HCT116 (cell line): Measurements from ENCODE around the gene DDHD1. TPM values are rescaled to one million over a fixed set of nuclear protein-coding genes. Genes with fewer than 3 reads are reported as not detected.

ENCODE experiments used
- ATAC-seq: fragments of 200-7000 bp; cut with Tn5 transposase; 2 replicates; pipeline ENCODE4 v1.9.1; 2020; ENCODE audit warnings: mild to moderate bottlenecking, moderate library complexity
- BruUV-seq: library from RNA; stranded (reverse); fragments of 400-500 nt; replicated peaks from 2 replicates; lab custom pipeline; 2021; lab: Mats Ljungman, UMichigan
- CTCF ChIA-PET: fragments of 300-600 bp; sonication (Branson Sonifier 250); formaldehyde crosslinking; loops from one replicate; lab custom pipeline; 2021; ENCODE audit warnings: antibody characterized with exemption; lab: Charles Lee
- POLR2A ChIA-PET: fragments of 300-600, 350-600 bp; sonication (Branson Sonifier 250); formaldehyde crosslinking; loops from one replicate; lab custom pipeline; 2021; ENCODE audit warnings: antibody characterized with exemption; lab: Charles Lee
- RAD21 ChIA-PET, 2 experiments: fragments of 300-600 bp; sonication (Branson Sonifier 250); formaldehyde crosslinking; loops; one replicate each; lab custom pipeline; 2023; ENCODE audit warnings: low total read pairs in 2 of 2; ENCODE audit not compliant: uncharacterized antibody in 2 of 2, unreplicated experiment in 2 of 2, low non-redundant PET in 1 of 2; lab: Charles Lee
- DNase-seq: peaks from one replicate; pipeline ENCODE4 v3.0.0-alpha.2; 2010; ENCODE audit warnings: low read depth, low spot score
- H2AFZ ChIP-seq: fragments of 200-600 bp; shearing (Covaris generic), sonication (generic); 2 replicates; pipeline ENCODE4 v1.6.1; 2017; ENCODE audit warnings: low read depth, mixed run types, mixed read lengths, antibody characterized with exemption, low read length; ENCODE audit not compliant: poor library complexity, severe bottlenecking
- H3K27ac ChIP-seq: 2 replicates; pipeline ENCODE4 v1.5.1; 2012; ENCODE audit warnings: low read depth, low read length
- H3K27me3 ChIP-seq: fragments of 200-600 bp; sonication (generic); 2 replicates; pipeline ENCODE4 v1.6.1; 2016; ENCODE audit warnings: mixed run types, low read length, mixed read lengths; ENCODE audit not compliant: insufficient read depth
- H3K36me3 ChIP-seq, 2 experiments: fragments of 200-500 bp in 1 of 2; fragments of 200-600 bp in 1 of 2; sonication (Bioruptor generic) in 1 of 2; sonication (generic) in 1 of 2; 2 replicates each; pipeline versions ENCODE4 v1.5.1 to v1.6.1; 2014 to 2016; ENCODE audit warnings: low read length in 2 of 2, inconsistent platforms in 1 of 2, mixed read lengths in 1 of 2, mixed run types in 1 of 2; ENCODE audit not compliant: insufficient read depth in 2 of 2, control insufficient read depth in 1 of 2
- H3K4me1 ChIP-seq, 2 experiments: fragments of 200-600 bp in 1 of 2; sonication (generic) in 1 of 2; 2 replicates each; pipeline versions ENCODE4 v1.5.1 to v1.6.1; 2012 to 2017; ENCODE audit warnings: low read length in 2 of 2, inconsistent platforms in 1 of 2, mild to moderate bottlenecking in 1 of 2, mixed read lengths in 1 of 2, mixed run types in 1 of 2, moderate library complexity in 1 of 2; ENCODE audit not compliant: insufficient read depth in 2 of 2, control insufficient read depth in 1 of 2
- H3K4me2 ChIP-seq: fragments of 200-600 bp; sonication (generic); 2 replicates; pipeline ENCODE4 v1.6.1; 2017; ENCODE audit warnings: mixed run types, low read length, mixed read lengths
- H3K4me3 ChIP-seq, 2 experiments: fragments of 200-600 bp in 1 of 2; sonication (generic) in 1 of 2; replicated peaks in 1 of 2; 2 replicates each; pipeline ENCODE4 v1.5.1; 2011 to 2016; ENCODE audit warnings: low read length in 2 of 2, control low read depth in 1 of 2, low read depth in 1 of 2, mild to moderate bottlenecking in 1 of 2, mixed read lengths in 1 of 2, mixed run types in 1 of 2
- H3K79me2 ChIP-seq: fragments of 200-600 bp; sonication (generic); 2 replicates; pipeline ENCODE4 v1.6.1; 2017; ENCODE audit warnings: mild to moderate bottlenecking, mixed run types, low read length, moderate library complexity, mixed read lengths; ENCODE audit not compliant: insufficient read depth
- H3K9ac ChIP-seq: fragments of 200-600 bp; sonication (generic); 2 replicates; pipeline ENCODE4 v1.6.1; 2016; ENCODE audit warnings: low read length, mixed read lengths
- H3K9me2 ChIP-seq: fragments of 200-600 bp; sonication (generic), shearing (Covaris generic); 2 replicates; pipeline ENCODE4 v1.6.1; 2017; ENCODE audit warnings: mixed run types, mild to moderate bottlenecking, moderate library complexity; ENCODE audit not compliant: insufficient read depth
- H3K9me3 ChIP-seq, 2 experiments: fragments of 200-500 bp in 1 of 2; fragments of 200-600 bp in 1 of 2; sonication (Bioruptor generic) in 1 of 2; sonication (generic) in 1 of 2; 2 replicates each; pipeline ENCODE4 v1.6.1; 2014 to 2017; ENCODE audit warnings: low read length in 2 of 2, mixed read lengths in 2 of 2, inconsistent platforms in 1 of 2, low read depth in 1 of 2, mild to moderate bottlenecking in 1 of 2, mixed run types in 1 of 2, moderate library complexity in 1 of 2; ENCODE audit not compliant: control insufficient read depth in 1 of 2, insufficient read depth in 1 of 2
- H4K20me1 ChIP-seq: fragments of 200-600 bp; sonication (generic), shearing (Covaris generic); 2 replicates; pipeline ENCODE4 v1.6.1; 2017; ENCODE audit warnings: mixed run types, mild to moderate bottlenecking, moderate library complexity; ENCODE audit not compliant: insufficient read depth
- ATF3 ChIP-seq: IDR thresholded peaks from 2 replicates; pipeline ENCODE4 v1.6.1; 2012
- CEBPB ChIP-seq: IDR thresholded peaks from 2 replicates; pipeline ENCODE4 v1.6.1; 2012; ENCODE audit warnings: low read depth
- EGR1 ChIP-seq: IDR thresholded peaks from 2 replicates; pipeline ENCODE4 v1.6.1; 2012; ENCODE audit warnings: low read depth
- ELF1 ChIP-seq: IDR thresholded peaks from 2 replicates; pipeline ENCODE4 v1.6.1; 2012; ENCODE audit warnings: low read depth, borderline replicate concordance
- EZH2 ChIP-seq: fragments of 200-600 bp; sonication (generic); IDR thresholded peaks from 2 replicates; pipeline ENCODE4 v1.6.1; 2017; ENCODE audit warnings: antibody characterized with exemption, mixed run types
- EZH2phosphoT487 ChIP-seq: fragments of 200-600 bp; IDR thresholded peaks from 2 replicates; pipeline ENCODE4 v1.6.1; 2018; ENCODE audit warnings: antibody characterized with exemption, borderline replicate concordance
- FOSL1 ChIP-seq: IDR thresholded peaks from 2 replicates; pipeline ENCODE4 v1.6.1; 2012; ENCODE audit warnings: low read depth
- JUND ChIP-seq: IDR thresholded peaks from 2 replicates; pipeline ENCODE4 v1.6.1; 2012
- MAX ChIP-seq: IDR thresholded peaks from 2 replicates; pipeline ENCODE4 v1.6.1; 2012
- RAD21 ChIP-seq: IDR thresholded peaks from 2 replicates; pipeline ENCODE4 v1.6.1; 2012; ENCODE audit warnings: low read depth, mild to moderate bottlenecking
- SIN3A ChIP-seq: IDR thresholded peaks from 2 replicates; pipeline ENCODE4 v1.6.1; 2012; ENCODE audit warnings: low read depth
- SP1 ChIP-seq: IDR thresholded peaks from 2 replicates; pipeline ENCODE4 v1.6.1; 2012; ENCODE audit warnings: low read depth
- SRF ChIP-seq: IDR thresholded peaks from 2 replicates; pipeline ENCODE4 v1.6.1; 2012; ENCODE audit warnings: low read depth
- YY1 ChIP-seq: IDR thresholded peaks from 2 replicates; pipeline ENCODE4 v1.6.1; 2011; ENCODE audit warnings: low read length, low read depth, moderate library complexity, mild to moderate bottlenecking; ENCODE audit not compliant: insufficient replicate concordance; ENCODE audit errors: extremely low read depth
- ZFX ChIP-seq: fragments of 450-650 bp; IDR thresholded peaks from 2 replicates; pipeline ENCODE4 v1.6.1; 2017
- ZNF274 ChIP-seq: fragments of 200-500 bp; sonication (Bioruptor generic); IDR thresholded peaks from 2 replicates; pipeline ENCODE4 v1.6.1; 2014; ENCODE audit warnings: mild to moderate bottlenecking, low read depth, low read length, inconsistent platforms
- intact Hi-C: fragments of 100-400 bp; cut with micrococcal nuclease; formaldehyde crosslinking; loops from 2 replicates; pipeline ENCODE4 v1.10.0; 2022
- total RNA-seq: library from RNA; stranded (reverse); gene quantifications from one replicate; pipeline ENCODE4 v1.2.1, GENCODE V29; 2021; ENCODE audit not compliant: unreplicated experiment

The DDHD1 gene
- total RNA-seq, 1 experiment from 2014 or later: 26.9 TPM

DNA sequence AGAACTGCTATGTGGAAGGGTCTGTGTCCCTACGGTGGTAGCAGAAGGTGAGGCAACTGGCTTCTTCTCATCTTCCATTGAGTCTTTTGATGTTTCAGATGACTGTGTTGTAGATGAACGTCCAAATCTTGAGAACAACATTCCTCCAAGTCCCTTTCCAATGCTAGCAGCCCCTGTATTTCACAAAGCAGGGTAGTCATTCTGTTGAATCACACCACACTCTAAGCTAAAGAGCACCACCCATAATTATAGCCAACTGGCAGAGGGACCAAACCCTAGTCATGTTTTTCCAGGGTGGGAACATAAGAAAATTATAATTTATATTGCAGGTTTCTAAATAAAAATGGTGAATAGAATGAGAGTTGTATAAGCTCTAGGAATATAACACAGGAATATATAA is 98.7 kb downstream of the DDHD1 start:
- Histone ChIP-seq H2AFZ (no peak overlapping the region), H3K36me3 (peaks cover 0 to 5% of the 10 kb centered on the region in 2 experiments; a peak in 2 of 4 replicates), H3K4me2 (no peak overlapping the region), H3K4me1 (no peaks in the 10 kb centered on the region), H3K9me3 (no peaks in the 10 kb centered on the region), H3K9me2 (no peaks in the 10 kb centered on the region), H3K9ac (no peak overlapping the region), H4K20me1 (no peaks in the 10 kb centered on the region), H3K27me3 (no peaks in the 10 kb centered on the region), H3K27ac (no peak overlapping the region), H3K79me2 (no peaks in the 10 kb centered on the region), H3K4me3 (no peak overlapping the region)
- ATAC-seq: no peak; the same call in 1 of the 2 replicates
- intact Hi-C loops: no loop called here
- no peak for DNase-seq
- BruUV-seq: no TSS peak
- TF ChIP-seq ELF1: no peak
- no peak for TF ChIP-seq FOSL1
- no peak for TF ChIP-seq MAX
- TF ChIP-seq SIN3A: no peak
- TF ChIP-seq EGR1: no peak
- TF ChIP-seq CEBPB: no peak
- TF ChIP-seq EZH2: no peak
- no peak for TF ChIP-seq JUND
- no peak for TF ChIP-seq YY1
- TF ChIP-seq ATF3: no peak
- TF ChIP-seq EZH2phosphoT487: no peak
- no peak for TF ChIP-seq SRF
- CTCF ChIA-PET: interaction anchor here (0.9 to 1.8 kb wide), 3 partner anchors 229 to 252 kb away, joined by 3 to 8 read pairs (median 4); no protein-coding TSS in a partner anchor
- RAD21 ChIA-PET: no interaction called here
- POLR2A ChIA-PET: no interaction called here

DNA sequence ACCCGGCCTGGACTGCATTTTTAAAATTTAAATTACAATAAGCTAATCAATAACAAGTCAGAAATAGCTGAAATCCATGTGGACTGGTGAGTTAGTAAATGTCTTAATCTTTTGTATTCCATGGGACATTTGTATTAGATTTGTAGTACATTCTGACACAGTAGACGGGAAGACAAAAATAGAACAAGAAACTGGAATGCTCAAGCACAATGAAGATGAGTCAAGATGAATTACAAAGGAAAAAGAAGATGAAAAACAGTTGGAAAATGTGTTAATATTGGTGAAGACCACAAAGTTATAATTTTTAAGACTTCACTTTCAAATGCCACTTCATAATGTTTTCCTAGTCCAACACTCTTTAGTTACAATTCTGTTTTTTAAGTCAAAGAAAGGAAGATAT is 104.5 kb downstream of the DDHD1 start:
- Histone ChIP-seq H3K4me3 (no peak overlapping the region), H2AFZ (no peak overlapping the region), H3K27me3 (no peaks in the 10 kb centered on the region), H3K4me2 (no peak overlapping the region), H4K20me1 (no peaks in the 10 kb centered on the region), H3K9me3 (no peaks in the 10 kb centered on the region), H3K9ac (no peak overlapping the region), H3K27ac (no peak overlapping the region), H3K36me3 (peaks cover 0 to 3% of the 10 kb centered on the region in 2 experiments; a peak in 3 of 4 replicates), H3K4me1 (no peaks in the 10 kb centered on the region), H3K9me2 (no peaks in the 10 kb centered on the region), H3K79me2 (no peaks in the 10 kb centered on the region)
- CTCF ChIA-PET: no interaction called here
- POLR2A ChIA-PET: no interaction called here
- DNase-seq (no peak), ATAC-seq (no peak)
- BruUV-seq: no TSS peak
- intact Hi-C loops: loop anchor here (10.0 kb wide), 1 partner anchor 754 kb away; no protein-coding TSS in a partner anchor
- RAD21 ChIA-PET: no interaction called here
- TF ChIP-seq ZFX (no peak), ELF1 (no peak), SP1 (no peak), JUND (no peak), RAD21 (no peak), SIN3A (no peak), ATF3 (no peak), EZH2phosphoT487 (no peak), ZNF274 (no peak), EGR1 (no peak)
- TF ChIP-seq, all 23 proteins: peak for 0
